SIG-M5 treated with dmso at 0.1 percent for 504 hours (cell line): ENCODE measurements around the gene DET1.
"Not testable (repeated sequence)": the region's sequence is repeated elsewhere in the genome, so short reads cannot be mapped to it uniquely, and the experiment has no call there.

Source experiments
- DNase-seq: peaks from one replicate; lab custom pipeline; 2025; ENCODE audit not compliant: unreplicated experiment; lab: John Stamatoyannopoulos, UW

Gene DET1

DNA sequence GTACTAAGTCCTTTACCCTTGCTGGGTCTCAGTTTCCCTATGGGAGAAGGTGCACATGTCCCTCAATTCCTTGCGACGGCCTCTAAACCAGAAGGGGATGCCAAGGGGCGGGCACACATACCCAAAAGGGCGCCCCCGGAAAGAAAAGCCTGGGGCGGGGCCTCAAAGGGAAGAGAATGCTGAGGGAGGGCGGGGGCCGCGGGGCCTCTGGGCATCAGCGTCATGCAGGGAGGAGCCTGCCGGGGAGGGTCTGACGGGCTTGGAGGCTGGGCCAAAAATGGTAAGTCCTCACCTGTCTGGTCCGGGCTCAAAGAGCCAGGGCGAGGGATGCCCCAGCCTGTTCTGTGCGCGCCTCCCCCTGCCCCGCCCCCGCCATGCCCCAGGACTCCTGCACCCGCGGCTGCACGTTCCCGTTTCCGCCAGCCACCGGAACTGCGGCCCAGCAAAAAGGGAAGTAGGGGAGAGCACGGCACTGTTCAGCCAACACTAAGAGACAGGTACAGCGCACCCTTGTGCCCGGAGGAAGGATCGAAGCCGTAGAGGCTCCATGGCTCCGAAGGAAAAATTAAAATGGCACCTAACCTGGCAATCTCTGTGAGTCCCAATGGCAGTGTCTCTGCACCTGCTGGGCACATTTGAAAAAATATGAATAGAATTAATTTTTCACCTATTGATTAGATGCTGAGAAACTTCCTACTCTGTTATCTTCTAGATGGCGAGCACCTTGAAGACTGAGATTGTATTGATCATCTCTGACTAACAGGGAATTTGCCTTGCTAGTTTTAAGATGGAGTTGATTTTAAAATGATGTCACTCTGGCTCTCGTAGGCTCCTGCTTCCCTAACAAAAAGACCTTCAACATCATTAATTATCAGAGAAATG, at the start of gene DET1:
Gene DET1, minus strand, starts transcription at position 434 of the 882 bp plus-strand sequence. CDS start 14,976 bp downstream, outside the sequence.
- peak; percentile 98 for DNase-seq

DNA sequence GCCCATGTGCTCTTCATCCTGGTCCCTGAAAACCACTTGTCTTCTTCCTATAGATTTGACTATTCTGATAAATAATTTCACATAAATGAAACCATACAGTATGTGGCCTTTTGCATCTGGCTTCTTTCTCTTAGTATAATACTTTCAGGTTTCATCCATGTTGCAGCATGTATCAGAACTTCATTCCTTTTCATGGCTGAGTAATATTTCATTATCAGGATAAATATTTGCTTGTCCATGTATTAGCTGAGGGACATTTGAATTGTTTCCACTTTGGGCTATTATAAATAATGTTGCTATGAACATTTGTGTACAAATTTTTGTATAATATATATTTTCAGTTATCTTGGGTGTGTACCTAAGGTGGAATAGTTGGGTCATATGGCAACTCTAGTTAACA, 44.9 kb upstream of the DET1 start:
- DNase-seq: no peak

DNA sequence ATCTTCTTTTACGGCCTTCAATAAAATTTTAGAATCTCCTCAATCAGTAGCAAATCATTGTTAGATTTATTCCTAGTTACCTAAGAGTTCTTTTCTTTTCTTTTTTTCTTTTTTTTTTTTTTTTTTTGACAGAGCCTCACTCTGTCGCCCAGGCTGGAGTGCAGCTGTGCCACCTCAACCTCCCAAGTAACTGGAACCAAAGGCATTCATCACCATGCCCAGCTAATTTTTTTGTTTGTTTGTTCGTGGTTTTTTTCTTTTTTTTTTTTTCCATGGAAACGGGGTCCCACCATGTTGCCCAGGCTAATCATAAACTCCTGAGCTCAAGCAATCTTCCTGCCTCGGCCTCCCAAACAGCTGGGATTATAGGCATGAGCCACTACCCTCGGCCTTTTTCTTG, 44.3 kb upstream of the DET1 start:
- DNase-seq: no peak

DNA sequence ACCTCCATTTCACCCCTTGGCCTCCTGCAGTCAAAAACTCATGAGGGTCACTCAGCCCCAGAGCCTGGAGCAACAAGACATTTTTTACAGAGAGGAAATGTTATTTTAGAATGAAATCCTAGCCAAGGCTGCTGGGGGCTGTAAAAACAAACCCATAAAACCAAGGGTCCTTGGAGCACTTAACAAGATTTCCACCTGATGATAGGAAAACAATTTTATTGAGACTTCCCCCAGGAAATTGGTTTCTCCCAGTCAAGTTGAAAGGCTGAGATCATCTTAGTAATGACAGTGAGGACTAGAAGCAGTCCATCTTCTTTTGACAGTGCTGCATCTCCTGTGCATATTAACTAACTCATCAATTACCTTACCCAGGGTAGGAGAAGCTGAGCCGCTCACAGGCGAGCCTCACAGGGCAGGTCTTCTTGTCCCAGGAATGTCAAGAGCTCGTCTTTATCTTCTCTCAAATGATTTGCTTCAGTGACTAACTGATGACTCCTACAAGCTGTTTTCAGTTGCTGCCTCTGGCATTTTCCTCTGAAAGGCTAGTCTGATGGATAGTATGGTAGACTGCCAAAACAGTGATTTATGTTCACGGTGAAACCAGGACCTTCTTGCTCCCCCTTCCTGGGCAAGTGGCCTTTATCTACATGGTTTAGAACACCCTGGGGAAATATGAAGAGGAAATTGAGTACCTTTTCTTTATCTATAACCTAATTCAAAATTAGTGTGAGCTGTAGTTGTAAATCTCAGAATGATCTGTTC, 40.1 kb upstream of the DET1 start:
- no peak for DNase-seq

DNA sequence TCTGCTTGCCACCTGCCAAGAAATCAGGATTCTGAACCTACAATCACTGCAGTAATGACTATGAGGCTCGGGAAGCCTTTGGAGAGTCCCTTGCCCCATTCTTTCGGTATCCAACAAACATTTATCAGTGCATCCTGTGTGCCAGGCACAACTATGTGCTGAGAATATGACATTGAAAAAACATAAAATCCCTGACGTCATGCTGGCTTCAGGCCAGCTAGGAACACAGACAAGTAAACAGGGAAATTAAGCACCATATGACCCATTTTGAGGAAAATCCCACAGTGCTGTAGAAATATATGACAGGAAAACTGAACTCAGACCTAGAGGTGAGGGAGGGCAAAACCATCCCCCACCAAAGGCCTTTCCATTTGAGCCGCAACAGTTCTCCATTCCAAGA, 34.1 kb upstream of the DET1 start:
- no peak for DNase-seq

DNA sequence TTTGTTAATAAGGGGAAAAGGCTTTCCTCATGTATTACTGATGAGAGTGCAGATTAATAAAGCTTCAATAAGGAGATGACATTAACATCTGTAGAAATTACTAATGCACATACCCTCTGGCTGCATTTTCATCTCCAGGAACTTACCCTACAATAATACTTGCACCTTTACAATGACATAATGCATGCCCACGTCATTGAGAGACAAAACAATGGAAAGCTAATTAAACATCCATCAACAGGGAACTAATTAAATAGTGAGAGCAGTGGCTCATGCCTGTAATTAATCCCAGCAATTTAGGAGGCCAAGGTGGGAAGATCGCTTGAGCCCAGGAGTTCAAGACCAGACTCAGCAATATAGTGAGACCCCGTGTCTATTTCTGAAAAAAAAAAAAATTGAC, 32.8 kb upstream of the DET1 start:
- DNase-seq: no peak

DNA sequence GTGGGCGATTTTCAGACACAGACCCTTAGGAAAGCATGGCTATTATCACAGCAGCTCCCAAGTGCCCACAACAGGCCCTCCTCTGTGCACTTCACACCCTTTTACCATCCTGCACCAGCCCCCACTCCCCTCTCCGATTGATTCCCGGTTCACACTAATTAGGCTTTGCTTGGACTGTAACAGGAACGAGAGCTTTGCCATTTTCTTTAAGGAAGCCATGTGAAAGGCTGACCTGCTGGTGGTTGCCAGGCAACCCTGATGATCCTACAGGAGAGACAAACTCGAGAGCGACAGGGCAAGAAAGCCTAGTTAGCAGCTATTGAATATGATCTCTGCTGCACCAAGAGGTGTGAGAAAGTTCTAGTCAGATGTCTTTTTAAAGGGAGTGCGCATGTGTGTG, 28.2 kb upstream of the DET1 start:
- no peak for DNase-seq

DNA sequence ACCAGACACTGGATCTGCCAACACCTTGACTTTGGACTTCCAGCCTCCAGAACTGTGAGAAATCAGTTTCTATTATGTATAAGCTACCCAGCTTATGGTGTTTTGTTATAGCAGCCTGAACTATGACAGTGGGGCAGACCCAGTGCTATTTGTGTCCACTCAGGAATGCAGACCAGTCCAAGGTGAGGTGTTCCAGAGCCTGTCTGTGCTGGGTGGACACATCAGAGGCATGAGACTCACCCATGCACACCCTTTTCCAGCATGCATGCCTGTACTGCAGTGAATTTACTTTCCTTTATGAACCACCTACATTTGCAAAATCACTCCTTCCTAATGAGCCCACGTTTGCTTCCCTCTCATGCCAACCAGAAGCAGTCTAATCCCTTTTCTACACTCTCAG, 27.6 kb upstream of the DET1 start:
- DNase-seq: no peak

DNA sequence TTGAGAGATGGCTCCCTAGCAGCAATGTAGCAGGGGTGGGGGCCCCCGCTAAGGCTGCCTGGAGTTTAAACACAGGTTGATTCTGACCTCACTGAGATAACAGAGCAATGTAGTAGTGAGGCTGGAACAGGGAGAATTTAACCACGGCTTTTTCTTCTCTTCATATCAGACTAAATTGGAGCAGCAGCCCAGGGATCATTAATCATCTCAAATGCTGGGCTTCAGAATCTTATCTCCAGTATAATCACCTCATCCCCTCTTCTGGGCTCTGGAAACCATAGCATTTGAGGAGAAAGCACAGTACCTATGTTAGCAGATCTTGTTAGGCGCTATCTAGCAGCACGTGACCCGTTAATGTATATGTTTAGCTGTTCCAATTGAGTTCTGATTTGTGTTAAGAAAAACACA, 25.4 kb upstream of the DET1 start:
- DNase-seq: no peak

DNA sequence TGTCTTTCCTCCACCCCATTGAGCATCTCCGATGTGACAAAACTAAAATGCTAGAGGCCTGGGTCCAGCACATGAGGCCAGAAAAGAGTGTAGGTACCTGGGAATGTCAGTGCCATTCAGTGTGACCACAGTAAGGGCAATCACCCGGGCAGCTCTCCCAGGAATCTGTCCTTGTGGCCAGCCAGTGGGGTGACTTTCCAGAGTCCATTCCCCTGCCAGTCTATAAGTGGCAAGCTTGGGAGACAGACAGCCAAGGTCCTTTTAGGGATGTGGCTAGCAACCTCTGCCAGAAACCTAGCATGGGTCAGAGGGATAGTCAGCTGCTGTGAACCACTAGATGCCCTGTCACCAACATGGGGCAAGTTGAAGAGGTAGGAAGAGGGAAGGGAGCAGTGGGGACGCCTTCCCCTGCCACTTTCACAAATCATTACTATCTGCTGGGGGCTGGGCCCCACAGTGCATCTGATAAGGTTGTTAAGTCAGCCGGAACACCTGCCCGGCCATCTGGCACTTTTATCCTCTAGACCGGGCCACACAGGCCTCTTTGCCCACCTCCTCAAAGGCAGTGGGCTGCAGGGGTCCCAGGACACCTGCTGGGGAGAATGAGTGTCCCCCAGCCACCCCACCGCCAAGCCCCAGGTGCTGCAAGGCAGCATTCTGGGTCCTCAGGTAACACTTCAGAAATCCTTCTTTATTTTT, 24.8 kb upstream of the DET1 start:
- no peak for DNase-seq

DNA sequence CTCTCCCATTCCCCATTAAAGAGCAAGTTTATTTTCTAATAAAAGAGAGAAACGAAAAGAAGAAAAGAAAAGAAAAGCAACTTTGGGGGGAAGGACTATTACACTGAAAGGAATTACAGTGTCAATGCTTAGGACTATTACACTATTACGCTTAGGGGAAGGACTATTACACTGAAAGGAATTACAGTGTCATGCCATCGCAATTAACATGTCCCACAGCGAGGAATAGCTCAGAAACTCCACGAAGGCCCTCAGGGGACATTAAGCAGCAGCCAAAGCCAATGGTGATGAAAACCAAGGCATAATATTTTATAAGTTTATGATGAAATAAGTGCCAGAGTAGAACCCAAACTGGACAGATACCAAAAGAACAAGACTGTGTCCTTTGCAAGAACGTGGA, 22.1 kb upstream of the DET1 start:
- no peak for DNase-seq

DNA sequence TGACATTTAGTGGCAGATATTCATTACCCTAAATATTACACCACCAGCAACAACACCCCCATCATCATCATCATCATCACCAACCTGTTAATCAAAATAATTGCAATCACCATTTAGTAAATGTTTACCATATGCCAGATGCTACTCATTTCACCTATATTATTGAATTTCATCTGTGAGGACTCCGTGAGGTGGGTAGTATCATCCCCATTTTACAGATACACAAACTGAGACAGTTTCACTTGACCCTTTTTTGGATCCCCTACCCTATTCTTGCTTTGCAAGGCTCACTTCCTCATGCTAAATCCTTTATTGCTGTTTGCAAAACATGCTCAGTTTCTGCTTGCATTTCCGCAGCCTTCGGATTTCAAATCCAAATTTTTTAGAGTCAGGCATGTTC, 18.3 kb upstream of the DET1 start:
- no peak for DNase-seq

DNA sequence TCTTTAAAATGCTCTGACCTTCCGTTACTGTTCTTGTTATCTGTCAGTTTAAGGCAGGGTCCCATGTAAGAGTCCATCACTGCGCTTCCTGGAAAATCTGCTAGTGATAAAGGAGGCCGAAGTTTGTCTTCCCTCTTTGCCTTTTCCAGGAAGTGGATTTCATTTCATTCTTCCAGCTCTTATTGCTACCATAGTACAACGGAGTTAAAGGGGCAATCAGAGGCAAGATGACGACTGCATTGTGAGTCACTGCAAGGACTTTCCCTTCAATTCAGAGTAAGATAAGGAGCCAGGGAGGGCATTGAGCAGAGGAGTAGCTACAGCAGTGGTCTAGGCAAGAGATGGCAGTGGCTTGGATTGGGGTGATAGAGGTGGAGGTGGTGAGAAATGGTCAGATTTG, 17.2 kb upstream of the DET1 start:
- no peak for DNase-seq

DNA sequence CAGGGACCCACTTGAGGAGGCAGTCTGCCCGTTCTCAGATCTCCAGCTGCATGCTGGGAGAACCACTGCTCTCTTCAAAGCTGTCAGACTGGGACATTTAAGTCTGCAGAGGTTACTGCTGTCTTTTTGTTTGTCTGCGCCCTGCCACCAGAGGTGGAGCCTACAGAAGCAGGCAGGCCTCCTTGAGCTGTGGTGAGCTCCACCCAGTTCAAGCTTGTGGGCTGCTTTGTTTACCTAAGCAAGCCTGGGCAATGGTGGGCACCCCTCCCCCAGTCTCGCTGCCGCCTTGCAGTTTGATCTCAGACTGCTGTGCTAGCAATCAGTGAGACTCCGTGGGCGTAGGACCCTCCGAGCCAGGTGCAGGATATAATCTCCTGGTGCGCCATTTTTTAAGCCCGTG, 13.1 kb upstream of the DET1 start:
- DNase-seq: not testable (repeated sequence)

DNA sequence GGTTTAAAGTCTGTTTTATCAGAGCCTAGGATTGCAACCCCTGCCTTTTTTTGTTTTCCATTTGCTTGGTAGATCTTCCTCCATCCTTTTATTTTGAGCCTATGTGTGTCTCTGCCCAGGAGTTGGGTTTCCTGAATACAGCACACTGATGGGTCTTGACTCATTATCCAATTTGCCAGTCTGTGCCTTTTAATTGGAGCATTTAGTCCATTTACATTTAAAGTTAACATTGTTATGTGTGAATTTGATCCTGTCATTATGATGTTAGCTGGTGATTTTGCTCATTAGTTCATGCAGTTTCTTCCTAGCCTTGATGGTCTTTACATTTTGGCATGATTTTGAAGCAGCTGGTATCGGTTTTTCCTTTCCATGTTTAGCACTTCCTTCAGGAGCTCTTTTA, 11.5 kb upstream of the DET1 start:
- DNase-seq: not testable (repeated sequence)

DNA sequence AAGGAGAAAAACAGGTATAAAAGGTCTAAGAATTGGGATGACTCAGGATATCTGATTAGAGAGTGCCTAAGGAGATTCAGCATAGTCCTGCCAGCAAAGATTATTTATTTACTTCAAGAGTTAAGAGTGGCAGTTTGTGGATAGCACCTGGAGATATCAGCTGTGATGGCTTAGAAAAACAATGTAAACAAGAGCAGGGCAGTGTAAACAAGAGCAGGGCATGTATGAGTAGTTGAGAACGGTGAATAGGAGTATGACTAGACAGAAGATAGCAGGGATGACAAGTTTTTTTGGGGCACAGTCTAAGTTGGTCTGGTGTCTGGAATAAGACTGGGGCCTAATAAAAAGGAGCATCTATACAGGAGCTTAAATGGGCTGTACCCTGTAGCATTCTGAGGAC, 1.5 kb upstream of the DET1 start:
- not testable (repeated sequence) for DNase-seq

DNA sequence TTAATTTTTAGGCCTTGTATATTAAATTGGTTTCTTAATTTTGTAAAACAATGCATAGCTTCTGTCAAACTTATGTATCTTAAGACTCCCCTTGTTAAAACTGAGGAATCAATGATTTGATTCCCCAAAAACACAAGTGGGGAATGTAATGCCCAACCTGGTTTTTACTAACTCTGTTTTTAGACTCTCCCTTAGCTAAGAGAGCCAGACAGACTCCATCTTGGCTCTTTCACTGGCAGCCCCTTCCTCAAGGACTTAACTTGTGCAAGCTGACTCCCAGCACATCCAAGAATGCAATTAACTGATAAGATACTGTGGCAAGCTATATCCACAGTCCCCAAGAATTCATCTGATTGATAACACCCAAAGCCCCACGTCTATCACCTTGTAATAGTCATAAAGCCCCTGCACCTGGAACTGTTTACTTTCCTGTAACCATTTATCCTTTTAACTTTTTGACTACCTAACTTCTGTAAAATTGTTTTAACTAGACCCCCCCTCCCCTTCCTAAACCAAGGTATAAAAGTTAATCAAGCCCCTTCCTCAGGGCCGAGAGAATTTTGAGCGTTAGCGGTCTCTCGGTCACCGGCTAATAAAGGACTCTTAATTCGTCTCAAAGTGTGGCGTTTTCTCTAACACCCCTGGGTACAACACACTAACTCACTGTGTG, 768 bp downstream of the DET1 start:
- not testable (repeated sequence) for DNase-seq

DNA sequence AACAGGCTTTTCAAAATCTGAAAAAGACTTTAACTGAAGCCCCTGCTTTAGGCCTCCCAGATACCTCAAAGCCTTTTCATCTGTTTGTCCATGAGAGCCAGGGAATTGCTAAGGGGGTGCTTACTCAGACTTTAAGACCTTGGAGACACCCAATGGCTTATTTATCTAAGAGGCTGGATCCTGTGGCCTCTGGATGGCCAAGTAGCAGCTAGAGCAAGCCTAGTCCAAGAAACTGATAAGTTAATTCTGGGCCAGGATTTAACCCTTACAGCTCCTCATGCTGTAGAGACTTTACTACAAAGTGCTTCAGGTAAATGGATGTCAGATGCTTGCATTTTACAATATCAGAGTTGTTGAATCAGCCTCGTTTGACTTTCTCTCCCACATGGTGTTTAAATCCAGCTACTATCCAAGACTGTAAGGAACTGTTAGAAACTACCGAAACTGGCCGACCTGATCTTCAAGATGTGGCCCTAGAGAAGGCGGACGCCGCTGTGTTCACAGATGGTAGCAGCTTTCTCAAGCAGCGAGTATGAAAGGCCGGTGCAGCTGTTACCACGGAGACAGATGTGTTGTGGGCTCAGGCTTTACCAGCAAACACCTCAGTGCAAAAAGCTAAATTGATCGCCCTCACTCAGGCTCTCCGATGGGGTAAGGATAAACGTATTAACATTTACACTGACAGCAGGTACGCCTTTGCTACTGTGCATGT, 3.3 kb downstream of the DET1 start:
- no peak for DNase-seq

DNA sequence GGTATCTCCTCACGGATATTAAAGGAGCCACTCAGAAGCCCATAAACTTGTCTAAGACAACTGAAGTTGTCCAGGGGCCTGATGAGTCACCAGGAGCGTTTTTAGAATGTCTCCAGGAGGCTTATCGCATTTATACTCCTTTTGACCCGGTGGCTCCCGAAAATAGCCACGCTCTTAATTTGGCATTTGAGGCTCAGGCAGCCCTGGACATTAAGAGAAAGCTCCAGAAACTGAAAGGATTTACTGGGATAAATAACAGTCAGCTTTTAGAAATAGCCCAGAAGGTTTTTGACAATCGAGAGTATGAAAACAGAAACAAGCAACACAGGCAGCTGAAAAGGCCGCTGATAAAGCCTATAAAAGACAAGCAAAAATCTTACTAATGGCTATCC, 4.1 kb downstream of the DET1 start:
- DNase-seq: no peak

DNA sequence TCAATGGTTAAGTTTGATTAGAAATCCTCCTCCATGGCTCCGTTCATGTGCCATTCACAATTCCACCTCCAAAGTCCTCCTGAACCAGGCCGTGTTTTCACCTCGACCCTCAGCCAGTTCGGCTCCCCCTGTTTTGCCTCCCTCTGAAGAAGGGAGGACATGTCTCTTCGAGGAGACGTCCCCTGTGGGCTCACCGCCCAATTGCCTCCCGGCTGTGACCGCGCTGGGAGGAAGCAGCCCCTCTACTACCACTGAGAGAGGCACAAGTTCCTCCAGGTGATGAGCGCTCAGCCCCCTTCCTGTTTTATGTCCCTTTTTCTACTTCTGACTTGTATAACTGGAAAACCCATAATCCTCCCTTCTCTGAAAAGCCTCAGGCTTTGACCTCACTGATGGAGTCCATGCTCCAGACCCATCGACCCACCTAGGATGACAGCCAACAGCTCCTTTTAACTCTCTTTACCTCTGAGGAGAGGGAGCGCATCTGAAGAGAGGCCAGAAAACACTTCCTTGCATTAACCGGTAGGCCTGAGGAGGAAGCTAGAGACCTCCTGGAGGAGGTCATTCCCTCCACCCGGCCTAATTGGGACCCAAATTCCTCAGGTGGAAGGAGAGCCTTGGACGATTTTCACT, 4.7 kb downstream of the DET1 start:
- no peak for DNase-seq
